Effector memory CD4-positive, alpha-beta T cell (primary cell): ENCODE measurements around the gene SGPP2.
A peak's percentile ranks its signal among the peaks of the same experiment; 100 is the strongest.

Experiments
- DNase-seq, 3 donors: peaks; one replicate each; pipeline ENCODE4 v3.0.0-alpha.2; 2020
- H3K27ac ChIP-seq: 2 replicates; pipeline ENCODE4 v1.7.0; 2013; ENCODE audit warnings: mild to moderate bottlenecking, low read length, moderate library complexity; ENCODE audit not compliant: insufficient read depth, poor library complexity, severe bottlenecking
- H3K27me3 ChIP-seq: replicated peaks from 2 replicates; pipeline ENCODE4 v1.7.0; 2013; ENCODE audit warnings: mild to moderate bottlenecking, low read length; ENCODE audit not compliant: insufficient read depth, control insufficient read depth, poor library complexity, severe bottlenecking
- H3K36me3 ChIP-seq: 2 replicates; pipeline ENCODE4 v1.7.0; 2013; ENCODE audit warnings: mild to moderate bottlenecking, low read length, moderate library complexity; ENCODE audit not compliant: control insufficient read depth, insufficient read depth
- H3K4me1 ChIP-seq: 2 replicates; pipeline ENCODE4 v1.7.0; 2013; ENCODE audit warnings: low read length, mild to moderate bottlenecking; ENCODE audit not compliant: control insufficient read depth, insufficient read depth, poor library complexity, severe bottlenecking
- H3K4me3 ChIP-seq: 2 replicates; pipeline ENCODE4 v1.7.0; 2013; ENCODE audit warnings: low read length, low read depth, mild to moderate bottlenecking; ENCODE audit not compliant: insufficient read depth, poor library complexity, severe bottlenecking
- H3K9me3 ChIP-seq: 2 replicates; pipeline ENCODE4 v1.7.0; 2013; ENCODE audit warnings: mild to moderate bottlenecking, low read length, moderate library complexity; ENCODE audit not compliant: control insufficient read depth

The SGPP2 gene

GRCh38 chr2:222545823-222546795 is 121.8 kb downstream of the SGPP2 start:
- DNase-seq, result no peak
- Histone ChIP-seq H3K27me3 (no peaks in the 10 kb centered on the region), H3K4me1 (no peaks in the 10 kb centered on the region)

DNA sequence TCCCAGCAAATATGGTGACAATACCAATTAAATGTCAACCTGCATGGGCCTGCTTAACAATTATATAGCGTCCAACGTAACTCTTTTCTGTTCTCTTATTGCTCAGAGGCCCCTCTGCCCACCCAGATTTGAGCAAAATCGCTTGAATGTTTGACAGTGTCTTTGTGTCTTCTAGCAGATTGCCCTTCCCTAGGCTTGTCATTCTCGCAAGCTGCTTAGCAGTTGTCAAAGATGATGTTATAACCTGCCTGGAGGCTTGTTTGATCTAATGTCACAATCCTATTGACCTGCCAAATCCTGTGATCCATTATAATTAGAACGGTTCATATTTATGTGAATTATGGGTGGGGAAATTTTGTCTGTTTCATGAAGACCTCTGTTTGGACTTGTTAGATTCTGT is 122.7 kb downstream of the SGPP2 start:
- DNase-seq, result no peak
- no peak overlapping the region for H3K27ac ChIP-seq
- no peaks in the 10 kb centered on the region for H3K36me3 ChIP-seq
- H3K4me3 ChIP-seq, result no peak overlapping the region
- no peaks in the 10 kb centered on the region for H3K4me1 ChIP-seq
- no peaks in the 10 kb centered on the region for H3K27me3 ChIP-seq
- no peaks in the 10 kb centered on the region for H3K9me3 ChIP-seq

More at GRCh38 chr2:222545823-222546795, 121.8 kb downstream of the SGPP2 start:
- H3K27ac ChIP-seq, result no peak overlapping the region
- H3K9me3 ChIP-seq, result no peaks in the 10 kb centered on the region
- H3K4me3 ChIP-seq, result no peak overlapping the region
- no peaks in the 10 kb centered on the region for H3K36me3 ChIP-seq

DNA sequence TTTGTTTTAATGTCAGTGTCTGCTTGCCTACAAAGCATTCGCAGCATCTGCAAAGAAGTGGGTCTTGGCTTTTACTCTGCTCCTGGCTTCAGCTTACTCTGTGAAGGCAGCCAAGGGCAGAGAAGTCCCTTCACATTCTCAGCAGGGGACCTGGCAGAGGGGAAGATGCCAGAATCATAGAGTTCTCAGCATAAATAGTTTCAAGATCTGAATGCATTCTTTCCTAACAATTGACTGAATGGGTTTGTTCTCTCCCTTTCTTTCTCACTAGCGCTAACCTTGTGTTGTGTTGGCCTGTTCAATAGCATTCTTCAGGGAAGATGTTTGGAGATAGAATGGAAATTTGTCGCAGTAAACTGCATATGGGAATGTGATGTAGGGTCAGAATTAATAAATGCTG is 124.6 kb downstream of the SGPP2 start:
- Histone ChIP-seq H3K36me3 (no peaks in the 10 kb centered on the region), H3K27ac (no peak overlapping the region), H3K9me3 (no peaks in the 10 kb centered on the region), H3K27me3 (no peaks in the 10 kb centered on the region), H3K4me1 (no peaks in the 10 kb centered on the region), H3K4me3 (no peak overlapping the region)
- DNase-seq, result no peak

GRCh38 chr2:222554517-222554916 is 130.2 kb downstream of the SGPP2 start:
- no peaks in the 10 kb centered on the region for H3K9me3 ChIP-seq
- no peaks in the 10 kb centered on the region for H3K36me3 ChIP-seq
- no peaks in the 10 kb centered on the region for H3K27me3 ChIP-seq
- no peak overlapping the region for H3K4me3 ChIP-seq
- no peak for DNase-seq
- no peaks in the 10 kb centered on the region for H3K4me1 ChIP-seq
- no peak overlapping the region for H3K27ac ChIP-seq

GRCh38 chr2:222561151-222561550 is 136.8 kb downstream of the SGPP2 start:
- no peak overlapping the region for H3K27ac ChIP-seq
- no peaks in the 10 kb centered on the region for H3K36me3 ChIP-seq
- DNase-seq, result no peak
- H3K9me3 ChIP-seq, result no peaks in the 10 kb centered on the region
- no peak overlapping the region for H3K4me3 ChIP-seq
- no peaks in the 10 kb centered on the region for H3K4me1 ChIP-seq
- H3K27me3 ChIP-seq, result no peaks in the 10 kb centered on the region

DNA sequence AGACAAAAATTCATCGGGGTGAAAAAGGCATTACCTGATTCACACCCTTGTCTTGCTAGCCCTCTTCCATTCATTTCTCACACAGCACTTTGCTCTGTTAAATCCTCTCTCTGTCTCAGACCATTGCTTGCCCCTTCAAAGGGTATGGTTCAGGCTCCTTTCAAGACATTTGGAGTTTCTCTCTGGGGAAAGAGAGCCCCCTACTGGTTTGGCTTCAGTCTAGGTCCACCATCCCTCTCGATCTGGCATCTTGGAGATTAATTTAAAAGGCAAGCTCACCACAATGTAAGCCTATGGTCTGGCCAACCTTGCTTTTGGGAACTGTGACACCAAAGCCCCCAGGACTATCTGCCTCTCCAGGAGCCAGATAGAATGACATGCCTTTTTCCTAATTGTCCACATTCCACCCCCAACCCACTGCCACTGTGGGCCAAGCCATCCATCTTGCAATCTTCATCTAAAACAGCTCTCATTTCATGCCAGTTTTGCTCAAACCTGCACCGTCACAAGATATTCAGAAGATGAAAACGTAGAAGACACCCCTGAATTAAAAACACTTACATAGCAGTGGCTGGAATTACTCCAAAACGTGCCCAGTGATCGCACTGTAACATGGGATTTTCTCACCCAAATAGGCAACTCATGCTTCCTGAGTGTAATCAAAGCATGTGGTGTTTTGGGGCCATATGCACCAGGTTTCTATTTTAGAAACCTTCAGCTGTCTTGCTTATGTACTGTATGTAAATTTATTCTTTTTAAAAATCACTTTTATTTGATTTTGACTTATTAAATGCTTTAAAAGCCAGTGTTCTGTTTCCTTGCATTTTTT is 137.7 kb downstream of the SGPP2 start:
- Histone ChIP-seq H3K4me1 (no peaks in the 10 kb centered on the region), H3K36me3 (no peaks in the 10 kb centered on the region), H3K27me3 (no peaks in the 10 kb centered on the region), H3K27ac (no peak overlapping the region), H3K9me3 (no peaks in the 10 kb centered on the region), H3K4me3 (no peak overlapping the region)
- peak in 1 of 3 donors; percentile 2 for DNase-seq

DNA sequence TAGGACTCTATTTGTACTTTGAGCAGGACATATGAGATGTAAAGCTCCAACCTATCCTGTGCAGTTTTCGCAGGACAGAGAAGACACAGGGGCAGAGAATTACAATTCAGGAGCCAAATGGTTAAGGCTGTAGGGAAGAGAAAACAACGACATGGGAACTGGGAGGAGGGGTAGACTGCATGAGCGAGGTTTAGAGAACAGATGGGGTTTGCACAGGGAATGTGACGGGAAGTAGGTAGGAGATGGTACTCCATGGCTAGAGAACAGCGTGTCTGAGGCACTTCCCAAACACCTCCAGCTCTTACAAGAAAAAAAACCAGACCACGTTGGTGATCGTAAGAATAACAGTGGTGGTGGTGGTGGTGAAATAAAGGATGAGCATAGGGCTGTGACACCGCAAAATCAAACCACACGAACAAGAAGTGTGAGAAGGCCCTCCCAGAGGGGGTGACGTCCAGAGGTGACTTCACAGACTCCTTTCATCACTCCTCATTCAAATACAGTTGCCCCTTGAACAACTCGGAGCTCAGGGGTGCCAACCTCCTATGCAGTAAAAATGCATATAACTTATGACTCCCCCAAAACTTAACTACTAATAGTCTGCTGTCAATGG is 138.9 kb downstream of the SGPP2 start:
- no peaks in the 10 kb centered on the region for H3K4me1 ChIP-seq
- no peaks in the 10 kb centered on the region for H3K36me3 ChIP-seq
- H3K27me3 ChIP-seq, result no peaks in the 10 kb centered on the region
- H3K27ac ChIP-seq, result no peak overlapping the region
- H3K9me3 ChIP-seq, result no peaks in the 10 kb centered on the region
- H3K4me3 ChIP-seq, result no peak overlapping the region
- DNase-seq, result no peak

GRCh38 chr2:222563936-222564335 is 139.6 kb downstream of the SGPP2 start:
- H3K9me3 ChIP-seq, result no peaks in the 10 kb centered on the region
- no peaks in the 10 kb centered on the region for H3K27me3 ChIP-seq
- H3K36me3 ChIP-seq, result no peaks in the 10 kb centered on the region
- no peak for DNase-seq
- H3K4me1 ChIP-seq, result no peaks in the 10 kb centered on the region
- H3K27ac ChIP-seq, result no peak overlapping the region
- H3K4me3 ChIP-seq, result no peak overlapping the region

GRCh38 chr2:222566229-222566628 is 141.9 kb downstream of the SGPP2 start:
- Histone ChIP-seq H3K4me3 (no peak overlapping the region), H3K27ac (no peak overlapping the region), H3K4me1 (no peaks in the 10 kb centered on the region), H3K36me3 (peaks cover under 1% of the 10 kb centered on the region), H3K27me3 (no peaks in the 10 kb centered on the region), H3K9me3 (no peaks in the 10 kb centered on the region)
- no peak for DNase-seq
